Aorta (tissue), 5 donors: ENCODE results near the gene TOGARAM2. TPM values are rescaled to one million over a fixed set of nuclear protein-coding genes. Genes with fewer than 3 reads are reported as not detected.

Experiments
- ATAC-seq: fragments of 200-7000 bp; cut with Tn5 transposase; one replicate; pipeline ENCODE4 v1.9.1; 2022; ENCODE audit warnings: moderate library complexity; ENCODE audit not compliant: low FRiP score
- DNase-seq, 2 donors: peaks; one replicate each; pipeline ENCODE4 v3.0.0-alpha.2; 2020
- H3K27ac ChIP-seq, 2 donors: one replicate each; pipeline ENCODE4 v1.5.1; 2013; ENCODE audit warnings: low read length in 2 of 2, mild to moderate bottlenecking in 2 of 2, moderate library complexity in 2 of 2, control low read depth in 1 of 2, inconsistent platforms in 1 of 2, low read depth in 1 of 2
- H3K27me3 ChIP-seq, 2 donors: one replicate each; pipeline ENCODE4 v1.6.1; 2013; ENCODE audit warnings: control low read depth in 1 of 2, low read length in 1 of 2, mild to moderate bottlenecking in 1 of 2, moderate library complexity in 1 of 2; ENCODE audit not compliant: insufficient read depth in 2 of 2, control insufficient read depth in 1 of 2
- H3K36me3 ChIP-seq, 2 donors: one replicate each; pipeline ENCODE4 v1.6.1; 2013; ENCODE audit warnings: control low read depth in 1 of 2, low read length in 1 of 2, mild to moderate bottlenecking in 1 of 2; ENCODE audit not compliant: insufficient read depth in 2 of 2, control insufficient read depth in 1 of 2
- H3K4me1 ChIP-seq, 2 donors: one replicate each; pipeline ENCODE4 v1.6.1; 2013; ENCODE audit warnings: low read length in 2 of 2, control low read depth in 1 of 2, mild to moderate bottlenecking in 1 of 2, moderate library complexity in 1 of 2; ENCODE audit not compliant: insufficient read depth in 2 of 2, control insufficient read depth in 1 of 2
- H3K4me3 ChIP-seq, 2 donors: one replicate each; pipeline ENCODE4 v1.5.1; 2013; ENCODE audit warnings: low read length in 2 of 2, control low read depth in 1 of 2, mild to moderate bottlenecking in 1 of 2
- H3K9me3 ChIP-seq: one replicate; pipeline ENCODE4 v1.6.1; 2013; ENCODE audit warnings: mild to moderate bottlenecking, low read length; ENCODE audit not compliant: control insufficient read depth
- WGBS, 2 donors: extraction: QIAGEN DNeasy Blood & Tissue Kit; methylation state at CpG; one replicate each; pipeline ENCODE4 v1.1.7; 2013; 5-methylcytosine and 5-hydroxymethylcytosine counted together
- intact Hi-C, 2 donors: fragments of 100-400 bp; cut with DNase I; formaldehyde crosslinking; loops; one replicate each; pipeline versions ENCODE4 v1.14.2 to v1.15.0; 2022
- polyA plus RNA-seq, 2 donors: library from polyadenylated mRNA; stranded (reverse); fragments of 200-250 nt; gene quantifications; one replicate each; pipeline ENCODE4 v1.2.3, GENCODE V29; 2013
- total RNA-seq, 2 donors: library from RNA; stranded (reverse); fragmentation: NEBNext Ultra II Directional; extraction: Animal tissue kit (Norgen Biotek cat#: 25700); gene quantifications; one replicate each; pipeline ENCODE4 v1.2.1, GENCODE V29; 2021
- donor health status: healthy with polysubstance abuse.
- donor health status: Bipolar disorder and iron deficiency.
- donor health status: DM: no; HTN: no; CAD: no.
- donor health status: DM: no; HTN: no; CAD: no.
- donor health status: DM: yes; HTN: yes; CAD: no.

TOGARAM2 gene
- total and polyA plus RNA-seq, 4 donors = 0.50 to 2.2 (median 0.71) TPM

- 93 to 94% methylated on average over 9 of the region's 9 CpGs for WGBS, 2 donors
- ATAC-seq (no peak), DNase-seq (no peak)
These were observed 66.2 kb downstream of the TOGARAM2 start for GRCh38 chr2:29047083-29047845.

GRCh38 chr2:29050591-29050990, 69.5 kb downstream of the TOGARAM2 start:
- Histone ChIP-seq H3K27me3 (no peaks in the 10 kb centered on the region), H3K27ac (no peak overlapping the region), H3K4me1 (no peaks in the 10 kb centered on the region), H3K36me3 (no peaks in the 10 kb centered on the region), H3K4me3 (no peak overlapping the region), H3K9me3 (no peaks in the 10 kb centered on the region)
- intact Hi-C loops = no loop called here
- DNase-seq (no peak), ATAC-seq (no peak)
- 84 to 88% methylated on average over 8 of the region's 8 CpGs for WGBS, 2 donors

More at GRCh38 chr2:29047083-29047845, 66.2 kb downstream of the TOGARAM2 start:
- H3K9me3 ChIP-seq = no peaks in the 10 kb centered on the region
- no peaks in the 10 kb centered on the region for H3K4me1 ChIP-seq
- no peaks in the 10 kb centered on the region for H3K27me3 ChIP-seq
- no peak overlapping the region for H3K27ac ChIP-seq
- H3K4me3 ChIP-seq = no peak overlapping the region
- no peaks in the 10 kb centered on the region for H3K36me3 ChIP-seq
- intact Hi-C loops = no loop called here

- Histone ChIP-seq H3K9me3 (no peaks in the 10 kb centered on the region), H3K4me1 (no peaks in the 10 kb centered on the region), H3K4me3 (no peak overlapping the region), H3K27ac (no peak overlapping the region), H3K27me3 (no peaks in the 10 kb centered on the region), H3K36me3 (no peaks in the 10 kb centered on the region)
- intact Hi-C loops = no loop called here
- DNase-seq = no peak
- ATAC-seq = no peak
- 87 to 93% methylated on average over 11 to 12 of the region's 12 CpGs for WGBS, 2 donors
These were observed 70.6 kb downstream of the TOGARAM2 start for GRCh38 chr2:29051730-29052129.

- no peak for DNase-seq
- Histone ChIP-seq H3K9me3 (no peaks in the 10 kb centered on the region), H3K4me3 (no peak overlapping the region), H3K36me3 (no peaks in the 10 kb centered on the region), H3K27me3 (no peaks in the 10 kb centered on the region), H3K27ac (no peak overlapping the region), H3K4me1 (no peaks in the 10 kb centered on the region)
- WGBS, 2 donors = 80 to 83% methylated on average over 6 of the region's 6 CpGs
- peak; percentile 19 for ATAC-seq
- intact Hi-C loops = no loop called here
These were observed 71.7 kb downstream of the TOGARAM2 start for GRCh38 chr2:29052807-29053206.

- no peaks in the 10 kb centered on the region for H3K9me3 ChIP-seq
- WGBS, 2 donors = 90 to 92% methylated on average over 7 of the region's 7 CpGs
These were observed 72.1 kb downstream of the TOGARAM2 start for GRCh38 chr2:29053223-29053622.

GRCh38 chr2:29053670-29054400, 72.7 kb downstream of the TOGARAM2 start:
- no peak for ATAC-seq
- intact Hi-C loops = no loop called here
- Histone ChIP-seq H3K27ac (no peak overlapping the region), H3K27me3 (no peaks in the 10 kb centered on the region), H3K4me3 (no peak overlapping the region), H3K36me3 (no peaks in the 10 kb centered on the region), H3K4me1 (no peaks in the 10 kb centered on the region), H3K9me3 (no peaks in the 10 kb centered on the region)
- no peak for DNase-seq
- WGBS, 2 donors = 80 to 82% methylated on average over 5 of the region's 5 CpGs

More at GRCh38 chr2:29053223-29053622, 72.1 kb downstream of the TOGARAM2 start:
- DNase-seq (no peak), ATAC-seq (peak; percentile 24)
- Histone ChIP-seq H3K4me1 (no peaks in the 10 kb centered on the region), H3K27ac (no peak overlapping the region), H3K4me3 (no peak overlapping the region), H3K36me3 (no peaks in the 10 kb centered on the region), H3K27me3 (no peaks in the 10 kb centered on the region)
- intact Hi-C loops = no loop called here

GRCh38 chr2:29054430-29054829, 73.3 kb downstream of the TOGARAM2 start:
- ATAC-seq (no peak), DNase-seq (no peak)
- no peaks in the 10 kb centered on the region for H3K36me3 ChIP-seq
- no peak overlapping the region for H3K4me3 ChIP-seq
- H3K9me3 ChIP-seq = no peaks in the 10 kb centered on the region
- H3K4me1 ChIP-seq = no peaks in the 10 kb centered on the region
- WGBS, 2 donors = 74 to 83% methylated on average over 6 to 7 of the region's 7 CpGs
- H3K27ac ChIP-seq = no peak overlapping the region
- intact Hi-C loops = no loop called here
- H3K27me3 ChIP-seq = no peaks in the 10 kb centered on the region

GRCh38 chr2:29055601-29056000, 74.5 kb downstream of the TOGARAM2 start:
- no peak for DNase-seq
- no peak overlapping the region for H3K27ac ChIP-seq
- no peaks in the 10 kb centered on the region for H3K27me3 ChIP-seq
- ATAC-seq = no peak
- intact Hi-C loops = no loop called here
- no peak overlapping the region for H3K4me3 ChIP-seq
- H3K4me1 ChIP-seq = no peaks in the 10 kb centered on the region
- no peaks in the 10 kb centered on the region for H3K9me3 ChIP-seq
- H3K36me3 ChIP-seq = no peaks in the 10 kb centered on the region
- 98 to 100% methylated on average over 1 of the region's 1 CpG for WGBS, 2 donors

- Histone ChIP-seq H3K4me3 (no peak overlapping the region), H3K4me1 (no peaks in the 10 kb centered on the region), H3K9me3 (no peaks in the 10 kb centered on the region), H3K27ac (no peak overlapping the region), H3K36me3 (no peaks in the 10 kb centered on the region), H3K27me3 (no peaks in the 10 kb centered on the region)
- intact Hi-C loops = no loop called here
- DNase-seq = no peak
- no peak for ATAC-seq
- 96 to 97% methylated on average over 5 of the region's 5 CpGs for WGBS, 2 donors
These were observed 75.4 kb downstream of the TOGARAM2 start for GRCh38 chr2:29056452-29056851.
